NOMO-1 treated with dmso at 0.1 percent for 144 hours (cell line): Measurements from ENCODE around the gene SPRY2.

Experiments used
- DNase-seq: peaks from one replicate; lab custom pipeline; 2025; ENCODE audit not compliant: unreplicated experiment; lab: John Stamatoyannopoulos, UW

SPRY2 gene

GRCh38 chr13:80341101-80341755 is at the start of gene SPRY2:
Gene SPRY2, minus strand, starts transcription at chr13:80341126. Its CDS starts 3,421 bp downstream, at chr13:80337705.
- DNase-seq: peak; percentile 77

- DNase-seq: no peak
Measured at GRCh38 chr13:80390338-80390737, 49.4 kb upstream of the SPRY2 start.

- DNase-seq: peak; percentile 23
Measured at GRCh38 chr13:80389073-80390038, 48.4 kb upstream of the SPRY2 start.

GRCh38 chr13:80388506-80388905 is 47.6 kb upstream of the SPRY2 start:
- no peak for DNase-seq

- DNase-seq: no peak
Measured at GRCh38 chr13:80386592-80386991, 45.7 kb upstream of the SPRY2 start.

- peak; percentile 18 for DNase-seq
Measured at GRCh38 chr13:80386002-80386401, 45.1 kb upstream of the SPRY2 start.

GRCh38 chr13:80382576-80382975 is 41.6 kb upstream of the SPRY2 start:
- DNase-seq: no peak

- DNase-seq: no peak
Measured at GRCh38 chr13:80379245-80379644, 38.3 kb upstream of the SPRY2 start.

- no peak for DNase-seq
Measured at GRCh38 chr13:80376554-80376953, 35.6 kb upstream of the SPRY2 start.

GRCh38 chr13:80374901-80375300 is 34.0 kb upstream of the SPRY2 start:
- DNase-seq: no peak

- DNase-seq: no peak
Measured at GRCh38 chr13:80374444-80374843, 33.5 kb upstream of the SPRY2 start.

GRCh38 chr13:80371840-80372509 is 31.0 kb upstream of the SPRY2 start:
- no peak for DNase-seq

GRCh38 chr13:80367473-80367872 is 26.5 kb upstream of the SPRY2 start:
- DNase-seq: no peak

- peak; percentile 8 for DNase-seq
Measured at GRCh38 chr13:80363890-80364503, 23.1 kb upstream of the SPRY2 start.

- no peak for DNase-seq
Measured at GRCh38 chr13:80362481-80362880, 21.6 kb upstream of the SPRY2 start.

- DNase-seq: peak; percentile 35
Measured at GRCh38 chr13:80361883-80362327, 21.0 kb upstream of the SPRY2 start.

GRCh38 chr13:80361298-80361697 is 20.4 kb upstream of the SPRY2 start:
- DNase-seq: no peak

- no peak for DNase-seq
Measured at GRCh38 chr13:80360453-80360800, 19.5 kb upstream of the SPRY2 start.

GRCh38 chr13:80359778-80360452 is 19.0 kb upstream of the SPRY2 start:
- DNase-seq: peak; percentile 39

- DNase-seq: no peak
Measured at GRCh38 chr13:80359414-80359777, 18.5 kb upstream of the SPRY2 start.
